Common myeloid progenitor, CD34-positive (primary cell): ENCODE results near the gene CFAP61.

Source experiments
- CTCF ChIA-PET: fragments of 350-600 bp; sonication (Branson Sonifier 250); formaldehyde crosslinking; loops from one replicate; lab custom pipeline; 2021; ENCODE audit warnings: antibody characterized with exemption; lab: Charles Lee
- POLR2A ChIA-PET: fragments of 350-600 bp; sonication (Branson Sonifier 250); formaldehyde crosslinking; loops from one replicate; lab custom pipeline; 2021; ENCODE audit warnings: antibody characterized with exemption; lab: Charles Lee
- DNase-seq, 3 donors: peaks; one replicate each; pipeline versions ENCODE4 v3.0.0 to v3.0.0-alpha.2; 2013
- H3K27ac ChIP-seq, 2 experiments: 1 replicate in 1 of 2; 2 replicates in 1 of 2; pipeline ENCODE4 v1.7.0; 2013; ENCODE audit warnings: inconsistent platforms in 2 of 2, low read length in 2 of 2, mild to moderate bottlenecking in 2 of 2, low read depth in 1 of 2, moderate library complexity in 1 of 2; ENCODE audit not compliant: severe bottlenecking in 2 of 2, insufficient read depth in 1 of 2, poor library complexity in 1 of 2
- H3K27me3 ChIP-seq, 5 experiments: replicated peaks in 2 of 5; 1 replicate in 3 of 5; 2 replicates in 2 of 5; pipeline versions ENCODE4 v1.6.1 to v1.7.0; 2013; ENCODE audit warnings: low read length in 4 of 5, mild to moderate bottlenecking in 2 of 5, moderate library complexity in 2 of 5, inconsistent platforms in 1 of 5; ENCODE audit not compliant: insufficient read depth in 5 of 5, control insufficient read depth in 4 of 5
- H3K36me3 ChIP-seq, 4 experiments: 1 replicate in 2 of 4; 2 replicates in 2 of 4; pipeline versions ENCODE4 v1.6.1 to v1.7.0; 2013; ENCODE audit warnings: low read length in 3 of 4, control low read depth in 1 of 4, mild to moderate bottlenecking in 1 of 4; ENCODE audit not compliant: control insufficient read depth in 4 of 4, insufficient read depth in 4 of 4
- H3K4me1 ChIP-seq, 4 experiments: 1 replicate in 3 of 4; 2 replicates in 1 of 4; pipeline versions ENCODE4 v1.6.1 to v1.7.1; 2013; ENCODE audit warnings: low read length in 3 of 4, mild to moderate bottlenecking in 3 of 4, control low read depth in 1 of 4, inconsistent platforms in 1 of 4, moderate library complexity in 1 of 4; ENCODE audit not compliant: control insufficient read depth in 4 of 4, insufficient read depth in 4 of 4; ENCODE audit errors: control extremely low read depth in 1 of 4
- H3K4me3 ChIP-seq, 7 experiments: 1 replicate in 4 of 7; 2 replicates in 3 of 7; pipeline versions ENCODE4 v1.5.1 to v1.7.0; 2013; ENCODE audit warnings: mild to moderate bottlenecking in 7 of 7, low read length in 6 of 7, moderate library complexity in 6 of 7, inconsistent platforms in 2 of 7, low read depth in 2 of 7, control low read depth in 1 of 7; ENCODE audit not compliant: insufficient read depth in 4 of 7, control insufficient read depth in 1 of 7; ENCODE audit errors: extremely low read depth in 1 of 7
- H3K9me3 ChIP-seq, 5 experiments: 1 replicate in 4 of 5; 2 replicates in 1 of 5; pipeline versions ENCODE4 v1.6.1 to v1.7.1; 2013; ENCODE audit warnings: low read length in 4 of 5, mild to moderate bottlenecking in 2 of 5, inconsistent platforms in 1 of 5, low read depth in 1 of 5, moderate library complexity in 1 of 5; ENCODE audit not compliant: control insufficient read depth in 4 of 5, insufficient read depth in 2 of 5; ENCODE audit errors: control extremely low read depth in 1 of 5
- WGBS: methylation state at CpG from one replicate; pipeline ENCODE4 v1.1.5; 2013; ENCODE audit not compliant: insufficient coverage; 5-methylcytosine and 5-hydroxymethylcytosine counted together

The CFAP61 gene

DNA sequence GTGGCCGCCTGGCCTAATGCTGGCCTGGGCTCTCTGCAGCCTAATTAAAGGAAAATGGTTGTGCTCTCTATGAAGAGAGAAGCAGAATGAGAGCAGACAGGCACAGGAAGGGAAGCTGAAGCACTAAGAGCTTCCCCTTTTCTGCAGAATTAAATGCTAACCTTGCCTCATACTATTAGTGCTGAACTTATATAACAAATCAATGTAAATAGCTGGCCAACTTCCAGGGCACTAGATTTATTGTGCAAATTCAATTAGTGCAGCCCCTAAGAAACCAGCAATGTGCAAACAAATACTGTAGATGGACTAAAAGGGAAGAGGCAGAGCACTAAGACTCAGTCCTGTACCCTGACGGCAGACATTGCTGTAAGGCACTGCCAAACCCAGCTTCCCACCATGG, 279.5 kb downstream of the CFAP61 start:
- Histone ChIP-seq H3K36me3 (no peaks in the 10 kb centered on the region), H3K4me3 (no peak overlapping the region), H3K27me3 (no peaks in the 10 kb centered on the region), H3K4me1 (peaks cover 0 to 41% (median 17%) of the 10 kb centered on the region in 4 experiments), H3K9me3 (peaks cover 0 to 6% (median 0%) of the 10 kb centered on the region in 5 experiments), H3K27ac (no peak overlapping the region)
- ChIA-PET POLR2A (no interaction called here), CTCF (interaction anchor here (0.8 kb wide), 1 partner anchor 8 kb away, joined by 3 read pairs; no protein-coding TSS in a partner anchor)
- DNase-seq = peak in 2 of 3 donors; percentile 37 to 55
- 100% methylated on average over 1 of the region's 2 CpGs for WGBS

DNA sequence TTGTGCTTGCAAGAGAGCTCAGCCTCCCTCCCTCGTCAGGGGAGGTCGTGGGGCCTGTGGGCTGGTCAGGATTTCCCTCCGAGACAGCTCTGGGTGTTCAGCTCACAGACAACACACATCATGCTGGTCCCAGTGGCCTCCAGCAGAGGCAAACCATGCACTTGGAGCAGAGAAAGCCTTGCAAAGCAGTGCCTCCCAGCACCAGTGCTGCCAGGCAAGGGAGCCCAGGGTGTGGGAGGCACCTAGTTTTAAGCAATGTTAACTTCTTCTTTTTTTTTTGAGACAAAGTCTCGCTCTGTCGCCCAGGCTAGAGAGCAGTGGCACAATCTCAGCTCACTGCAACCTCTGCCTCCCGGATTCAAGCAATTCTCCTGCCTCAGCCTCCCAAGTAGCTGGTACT, 281.5 kb downstream of the CFAP61 start:
- CTCF ChIA-PET = interaction anchor here (1.3 kb wide), 1 partner anchor 14 kb away, joined by 4 read pairs; no protein-coding TSS in a partner anchor
- Histone ChIP-seq H3K36me3 (no peaks in the 10 kb centered on the region), H3K27me3 (no peaks in the 10 kb centered on the region), H3K4me3 (no peak overlapping the region), H3K27ac (no peak overlapping the region), H3K4me1 (peaks cover 0 to 41% (median 17%) of the 10 kb centered on the region in 4 experiments), H3K9me3 (peaks cover 0 to 6% (median 0%) of the 10 kb centered on the region in 5 experiments)
- WGBS = 67% methylated on average over 4 of the region's 6 CpGs
- peak in 2 of 3 donors; percentile 41 to 42 for DNase-seq
- POLR2A ChIA-PET = no interaction called here

DNA sequence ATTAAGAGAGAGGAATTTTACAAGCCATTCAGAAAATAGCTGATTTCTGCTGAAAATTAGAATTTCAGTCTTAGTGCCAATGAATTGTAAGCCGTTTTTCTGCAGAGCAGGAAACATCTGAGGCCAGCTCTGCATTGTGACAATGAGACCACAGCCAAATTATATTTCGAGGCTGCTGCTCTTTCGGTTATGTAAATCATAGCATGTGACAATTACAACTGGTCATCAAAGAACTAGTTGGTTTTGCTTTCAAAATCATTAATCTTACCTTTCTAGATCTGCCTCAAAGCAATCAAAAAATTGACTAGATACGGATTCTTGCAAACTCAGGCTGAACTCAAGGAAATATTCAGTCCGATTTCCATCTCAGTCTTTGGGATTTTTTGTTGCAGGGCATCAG, 282.2 kb downstream of the CFAP61 start:
- ChIA-PET CTCF (interaction anchor here (0.8 to 1.3 kb wide), 3 partner anchors 13 to 27 kb away, joined by 3 to 4 read pairs (median 3); no protein-coding TSS in a partner anchor), POLR2A (no interaction called here)
- peaks cover 0 to 6% (median 0%) of the 10 kb centered on the region in 5 experiments for H3K9me3 ChIP-seq
- no peaks in the 10 kb centered on the region for H3K36me3 ChIP-seq
- peak overlapping the region in 3 of 7 experiments; percentile 37 to 47 (median 43) for H3K4me3 ChIP-seq
- peak in 2 of 3 donors; percentile 78 to 86 for DNase-seq
- no peaks in the 10 kb centered on the region for H3K27me3 ChIP-seq
- H3K27ac ChIP-seq = peak overlapping the region in 1 of 2 experiments; percentile 37
- 0% methylated on average over 3 of the region's 5 CpGs for WGBS
- peaks cover 0 to 41% (median 17%) of the 10 kb centered on the region in 4 experiments for H3K4me1 ChIP-seq

GRCh38 chr20:20338133-20338730, 285.9 kb downstream of the CFAP61 start:
- H3K27ac ChIP-seq = no peak overlapping the region
- H3K9me3 ChIP-seq = peaks cover 0 to 2% (median 0%) of the 10 kb centered on the region in 5 experiments
- H3K4me1 ChIP-seq = peaks cover 0 to 20% (median 16%) of the 10 kb centered on the region in 4 experiments
- H3K4me3 ChIP-seq = no peak overlapping the region
- POLR2A ChIA-PET = no interaction called here
- no peak for DNase-seq
- CTCF ChIA-PET = no interaction called here
- H3K36me3 ChIP-seq = no peaks in the 10 kb centered on the region
- peaks cover 0 to 4% (median 2%) of the 10 kb centered on the region in 5 experiments for H3K27me3 ChIP-seq
- WGBS = 96% methylated on average over 12 of the region's 14 CpGs

- Histone ChIP-seq H3K9me3 (peaks cover 0 to 1% (median 0%) of the 10 kb centered on the region in 5 experiments), H3K27me3 (peaks cover 0 to 4% (median 2%) of the 10 kb centered on the region in 5 experiments), H3K36me3 (no peaks in the 10 kb centered on the region), H3K4me1 (peaks cover 0 to 6% (median 0%) of the 10 kb centered on the region in 4 experiments), H3K27ac (no peak overlapping the region), H3K4me3 (no peak overlapping the region)
- ChIA-PET CTCF (no interaction called here), POLR2A (interaction anchor here (0.7 kb wide), 1 partner anchor 7 kb away, joined by 3 read pairs; no protein-coding TSS in a partner anchor)
- no peak for DNase-seq
- WGBS = 97% methylated on average over 16 of the region's 16 CpGs
These were observed 288.1 kb downstream of the CFAP61 start for GRCh38 chr20:20340443-20340842.

DNA sequence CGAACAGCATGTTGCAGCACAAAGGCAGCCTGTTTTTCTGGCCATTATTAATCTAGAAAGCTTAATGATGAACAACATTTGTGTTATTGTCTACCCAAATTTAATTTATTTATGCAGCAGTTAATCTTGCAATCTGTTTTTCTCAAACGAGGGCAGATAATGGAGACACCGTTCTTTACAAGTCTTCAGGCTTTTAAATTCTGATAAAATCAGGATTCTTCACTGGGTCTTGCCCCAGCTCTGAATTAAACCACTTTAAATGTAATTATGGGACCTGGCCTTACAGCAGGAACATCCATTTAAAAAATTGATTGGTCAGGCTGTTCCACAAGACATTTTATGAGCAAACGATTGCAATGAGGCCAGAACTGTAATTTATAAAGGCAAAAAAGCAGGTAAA, 289.0 kb downstream of the CFAP61 start:
- POLR2A ChIA-PET = no interaction called here
- CTCF ChIA-PET = no interaction called here
- WGBS = 82% methylated on average over 3 of the region's 4 CpGs
- Histone ChIP-seq H3K9me3 (no peaks in the 10 kb centered on the region), H3K4me3 (no peak overlapping the region), H3K27me3 (peaks cover 0 to 4% (median 2%) of the 10 kb centered on the region in 5 experiments), H3K36me3 (no peaks in the 10 kb centered on the region), H3K27ac (no peak overlapping the region), H3K4me1 (peaks cover 0 to 6% (median 0%) of the 10 kb centered on the region in 4 experiments)
- DNase-seq = no peak

DNA sequence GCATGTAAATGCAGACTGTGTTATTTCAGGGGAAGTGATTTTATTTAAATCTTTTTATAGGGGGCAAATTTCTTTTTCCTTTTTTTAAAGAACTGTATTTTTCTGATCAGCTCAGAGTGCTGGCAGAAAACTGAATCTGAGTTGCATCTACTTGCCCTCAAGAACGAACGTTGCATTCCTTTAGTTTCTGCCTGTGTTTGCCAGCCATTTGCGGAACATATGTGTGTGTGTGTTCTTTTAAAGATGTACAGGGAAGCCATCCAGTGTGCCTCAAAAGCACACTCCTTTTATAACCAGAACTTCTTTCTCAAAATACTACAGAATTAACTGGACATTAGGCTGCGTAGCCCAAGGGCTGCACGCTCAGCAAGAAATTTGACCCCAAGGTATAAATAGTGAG, 289.7 kb downstream of the CFAP61 start:
- ChIA-PET CTCF (no interaction called here), POLR2A (no interaction called here)
- peaks cover 0 to 4% (median 2%) of the 10 kb centered on the region in 5 experiments for H3K27me3 ChIP-seq
- no peak overlapping the region for H3K4me3 ChIP-seq
- no peak overlapping the region for H3K27ac ChIP-seq
- no peaks in the 10 kb centered on the region for H3K36me3 ChIP-seq
- peaks cover 0 to 1% (median 0%) of the 10 kb centered on the region in 5 experiments for H3K9me3 ChIP-seq
- WGBS = no CpG with 5 or more reads among the region's 5 CpGs
- DNase-seq = no peak
- peaks cover 0 to 6% (median 0%) of the 10 kb centered on the region in 4 experiments for H3K4me1 ChIP-seq
